ENCODE data around the gene CADM1.

The CADM1 gene

DNA sequence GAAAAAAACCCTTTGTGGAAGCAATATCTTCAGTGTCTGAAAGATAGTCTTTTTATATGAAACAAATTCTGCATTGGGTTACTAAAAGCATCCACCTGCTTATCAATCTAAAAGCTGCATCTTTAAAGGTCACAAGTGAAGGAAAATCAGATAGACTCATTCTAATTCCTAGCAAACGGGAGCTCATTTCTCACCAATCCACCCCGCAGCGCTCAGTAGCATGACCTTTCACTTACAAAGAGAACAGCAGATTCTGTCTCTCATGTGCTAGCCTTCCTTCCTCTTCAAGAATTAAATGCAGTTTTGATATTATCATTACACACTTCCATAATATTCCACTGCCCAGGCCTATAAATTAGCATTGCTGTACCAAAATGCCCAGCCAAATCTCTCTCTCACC, 212.9 kb downstream of the CADM1 start:
- H2AFZ ChIP-seq (ENCODE audit: low read depth): no peak overlapping the region
- no peak overlapping the region for H3K9ac ChIP-seq
- H4K20me1 ChIP-seq (ENCODE audit: insufficient read depth): no peaks in the 10 kb centered on the region
- TF ChIP-seq, protein P1, sequence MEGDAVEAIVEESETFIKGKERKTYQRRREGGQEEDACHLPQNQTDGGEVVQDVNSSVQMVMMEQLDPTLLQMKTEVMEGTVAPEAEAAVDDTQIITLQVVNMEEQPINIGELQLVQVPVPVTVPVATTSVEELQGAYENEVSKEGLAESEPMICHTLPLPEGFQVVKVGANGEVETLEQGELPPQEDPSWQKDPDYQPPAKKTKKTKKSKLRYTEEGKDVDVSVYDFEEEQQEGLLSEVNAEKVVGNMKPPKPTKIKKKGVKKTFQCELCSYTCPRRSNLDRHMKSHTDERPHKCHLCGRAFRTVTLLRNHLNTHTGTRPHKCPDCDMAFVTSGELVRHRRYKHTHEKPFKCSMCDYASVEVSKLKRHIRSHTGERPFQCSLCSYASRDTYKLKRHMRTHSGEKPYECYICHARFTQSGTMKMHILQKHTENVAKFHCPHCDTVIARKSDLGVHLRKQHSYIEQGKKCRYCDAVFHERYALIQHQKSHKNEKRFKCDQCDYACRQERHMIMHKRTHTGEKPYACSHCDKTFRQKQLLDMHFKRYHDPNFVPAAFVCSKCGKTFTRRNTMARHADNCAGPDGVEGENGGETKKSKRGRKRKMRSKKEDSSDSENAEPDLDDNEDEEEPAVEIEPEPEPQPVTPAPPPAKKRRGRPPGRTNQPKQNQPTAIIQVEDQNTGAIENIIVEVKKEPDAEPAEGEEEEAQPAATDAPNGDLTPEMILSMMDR (conservative IDR thresholded peaks at IDR 0.05; ENCODE audit: low read depth, low read length): no peak
- no peaks in the 10 kb centered on the region for H3K79me2 ChIP-seq (ENCODE audit: insufficient read depth, low read depth)
- no peaks in the 10 kb centered on the region for H3K27me3 ChIP-seq (ENCODE audit: insufficient read depth, low read depth)
- H3K4me3 ChIP-seq (IDR thresholded peaks at IDR 0.05; ENCODE audit: insufficient read depth, low read depth, low read length): no peak overlapping the region
- no peak overlapping the region for H3K4me2 ChIP-seq
- no peaks in the 10 kb centered on the region for H3K36me3 ChIP-seq (ENCODE audit: insufficient read depth)
- H3K4me1 ChIP-seq (ENCODE audit: low read depth, poor library complexity, severe bottlenecking): peaks cover 10% of the 10 kb centered on the region
- no peak overlapping the region for H3K27ac ChIP-seq

- H3K4me2 ChIP-seq: no peak overlapping the region
- TF ChIP-seq, protein P1 (conservative IDR thresholded peaks at IDR 0.05; ENCODE audit: low read depth, low read length): no peak
- no peak overlapping the region for H3K27ac ChIP-seq
- H3K9ac ChIP-seq: no peak overlapping the region
- no peaks in the 10 kb centered on the region for H3K79me2 ChIP-seq (ENCODE audit: insufficient read depth, low read depth)
- H2AFZ ChIP-seq (ENCODE audit: low read depth): no peak overlapping the region
- H4K20me1 ChIP-seq (ENCODE audit: insufficient read depth): no peaks in the 10 kb centered on the region
- H3K36me3 ChIP-seq (ENCODE audit: insufficient read depth): no peaks in the 10 kb centered on the region
- no peak overlapping the region for H3K4me3 ChIP-seq (IDR thresholded peaks at IDR 0.05; ENCODE audit: insufficient read depth, low read depth, low read length)
- no peaks in the 10 kb centered on the region for H3K27me3 ChIP-seq (ENCODE audit: insufficient read depth, low read depth)
- H3K4me1 ChIP-seq (ENCODE audit: low read depth, poor library complexity, severe bottlenecking): peaks cover 11% of the 10 kb centered on the region
These were observed 213.3 kb downstream of the CADM1 start for GRCh38 chr11:115290893-115291292.

DNA sequence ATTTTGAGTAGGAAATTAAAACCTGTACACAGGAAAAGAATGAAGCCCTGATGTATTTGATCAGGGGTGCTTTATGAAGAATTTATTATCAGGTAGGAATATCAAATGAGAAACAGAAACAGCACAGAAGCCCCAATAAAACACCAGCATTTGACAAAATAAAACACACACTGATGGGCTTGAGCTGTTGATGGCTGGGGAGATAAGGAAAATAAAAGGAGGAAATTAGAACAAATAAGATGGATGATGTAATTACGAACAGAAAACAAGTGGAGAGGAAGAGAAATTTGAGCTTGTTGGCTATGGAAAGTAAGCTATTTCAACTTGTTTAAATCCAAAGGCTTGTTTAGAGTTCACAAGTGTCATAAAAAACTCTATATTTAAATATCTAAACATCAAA, 213.7 kb downstream of the CADM1 start:
- Histone ChIP-seq H3K4me1 (ENCODE audit: low read depth, poor library complexity, severe bottlenecking) (peaks cover 11% of the 10 kb centered on the region), H3K4me3 (IDR thresholded peaks at IDR 0.05; ENCODE audit: insufficient read depth, low read depth, low read length) (no peak overlapping the region), H3K27me3 (ENCODE audit: insufficient read depth, low read depth) (no peaks in the 10 kb centered on the region), H3K36me3 (ENCODE audit: insufficient read depth) (no peaks in the 10 kb centered on the region), H2AFZ (ENCODE audit: low read depth) (no peak overlapping the region), H4K20me1 (ENCODE audit: insufficient read depth) (no peaks in the 10 kb centered on the region), H3K4me2 (no peak overlapping the region), H3K79me2 (ENCODE audit: insufficient read depth, low read depth) (no peaks in the 10 kb centered on the region), H3K27ac (no peak overlapping the region), H3K9ac (no peak overlapping the region)
- TF ChIP-seq, protein P1 (conservative IDR thresholded peaks at IDR 0.05; ENCODE audit: low read depth, low read length): no peak

DNA sequence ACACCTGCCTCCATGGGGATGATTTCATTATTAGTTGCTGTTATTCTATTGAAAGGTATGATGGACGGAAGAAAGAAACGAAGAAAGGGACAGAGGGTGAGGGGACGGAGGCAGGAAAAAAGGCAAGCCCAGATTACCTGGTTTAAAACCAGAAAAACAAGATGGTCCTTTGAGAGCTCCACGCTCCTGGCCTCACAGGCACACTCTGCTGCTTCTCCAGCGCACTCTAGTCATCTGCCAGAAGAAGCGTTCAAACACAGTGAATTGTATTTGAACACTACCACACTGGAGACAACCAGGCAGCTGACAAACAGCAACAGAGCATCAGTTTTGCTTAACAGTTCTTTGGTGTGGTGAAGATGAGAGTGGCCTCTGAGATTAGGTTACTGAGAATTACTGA, 216.9 kb downstream of the CADM1 start:
- Histone ChIP-seq H3K79me2 (ENCODE audit: insufficient read depth, low read depth) (no peaks in the 10 kb centered on the region), H3K4me1 (ENCODE audit: low read depth, poor library complexity, severe bottlenecking) (peaks cover 11% of the 10 kb centered on the region), H3K4me2 (no peak overlapping the region), H4K20me1 (ENCODE audit: insufficient read depth) (no peaks in the 10 kb centered on the region), H3K27me3 (ENCODE audit: insufficient read depth, low read depth) (no peaks in the 10 kb centered on the region), H3K4me3 (IDR thresholded peaks at IDR 0.05; ENCODE audit: insufficient read depth, low read depth, low read length) (no peak overlapping the region), H3K27ac (no peak overlapping the region), H3K36me3 (ENCODE audit: insufficient read depth) (no peaks in the 10 kb centered on the region), H3K9ac (no peak overlapping the region), H2AFZ (ENCODE audit: low read depth) (no peak overlapping the region)
- TF ChIP-seq, protein P1 (conservative IDR thresholded peaks at IDR 0.05; ENCODE audit: low read depth, low read length): no peak
